Tongue (tissue), 3 donors: ENCODE measurements around the gene PLA2G15. TPM values are rescaled to one million over a fixed set of nuclear protein-coding genes. Genes with fewer than 3 reads are reported as not detected.
A peak's percentile ranks its signal among the peaks of the same experiment; 100 is the strongest.

Experiments used
- DNase-seq: peaks from one replicate; pipeline ENCODE4 v3.0.0-alpha.2; 2015
- small RNA-seq: library from RNA; depleted of rRNA; stranded (forward); fragments of <200 nt; gene quantifications from one replicate; pipeline ENCODE3, GENCODE V24; 2014; ENCODE audit warnings: low replicate concordance
- total RNA-seq: library from RNA; depleted of rRNA; stranded (reverse); fragments of >200 nt; gene quantifications from one replicate; pipeline ENCODE4 v1.2.3, GENCODE V29; 2014

The PLA2G15 gene
- total RNA-seq, 1 donor from 2014 or later = 31.2 TPM

GRCh38 chr16:68298907-68299561 lies 53.9 kb downstream of the PLA2G15 start:
- DNase-seq = peak; percentile 85

- no peak for DNase-seq
Measured at GRCh38 chr16:68299571-68300453, 54.6 kb downstream of the PLA2G15 start.

GRCh38 chr16:68300734-68301459 lies 55.7 kb downstream of the PLA2G15 start:
- no peak for DNase-seq

GRCh38 chr16:68306633-68307032 lies 61.5 kb downstream of the PLA2G15 start:
- no peak for DNase-seq

GRCh38 chr16:68309799-68310198 lies 64.6 kb downstream of the PLA2G15 start:
- DNase-seq = no peak

GRCh38 chr16:68310437-68310773 lies 65.2 kb downstream of the PLA2G15 start:
- no peak for DNase-seq

Small RNA genes within 50 kb of the gene (small RNA-seq; reads per million reads assigned to genes)
- gene RNU6-1262P = not detected

Other genes starting within 250 kb of the PLA2G15 start
- gene DPEP2, start 245.9 kb upstream of the PLA2G15 start, total RNA-seq = 12.1 TPM
- gene DPEP2NB, start 229.5 kb upstream of the PLA2G15 start, total RNA-seq = not detected
- 9.7 TPM for gene DDX28, start 222.1 kb upstream of the PLA2G15 start, total RNA-seq
- 13.7 TPM for gene DUS2, start 222.1 kb upstream of the PLA2G15 start, total RNA-seq
- gene NFATC3, start 160.0 kb upstream of the PLA2G15 start, total RNA-seq = 30.9 TPM
- gene ESRP2, start 9.2 kb upstream of the PLA2G15 start, total RNA-seq = 8.7 TPM
- 10.8 TPM for gene SLC7A6, start 19.2 kb downstream of the PLA2G15 start, total RNA-seq
- gene SLC7A6OS, start 65.6 kb downstream of the PLA2G15 start, total RNA-seq = 12.9 TPM
- 67.3 TPM for gene PRMT7, start 65.6 kb downstream of the PLA2G15 start, total RNA-seq
- gene SMPD3, start 203.1 kb downstream of the PLA2G15 start, total RNA-seq = 2.5 TPM